Activated T-cell treated with anti-CD3 and anti-CD28 coated beads, Interleukin-2, amount 50 U/mL, for 4 hours (primary cell): ENCODE measurements around the gene TRAM2. TPM values are rescaled to one million over a fixed set of nuclear protein-coding genes. Genes with fewer than 3 reads are reported as not detected.
"Not testable (repeated sequence)": the region's sequence is repeated elsewhere in the genome, so short reads cannot be mapped to it uniquely, and the experiment has no call there.

Experiments used
- ATAC-seq, 2 donors: fragments of 200-7000 bp; cut with Tn5 transposase; one replicate each; pipeline ENCODE4 v1.10.0; 2021
- DNase-seq: peaks from one replicate; pipeline ENCODE4 v3.0.0-alpha.2; 2020
- H3K27me3 Mint-ChIP-seq: one replicate; pipeline ENCODE4 v1.8.0; 2021; ENCODE audit warnings: low read depth, mixed read lengths
- H3K36me3 Mint-ChIP-seq: one replicate; pipeline ENCODE4 v1.8.0; 2022; ENCODE audit warnings: mixed read lengths; ENCODE audit not compliant: insufficient read depth
- H3K4me1 Mint-ChIP-seq: one replicate; pipeline ENCODE4 v1.8.0; 2021; ENCODE audit warnings: low read depth, mixed read lengths
- H3K4me3 Mint-ChIP-seq: one replicate; pipeline ENCODE4 v1.8.0; 2021; ENCODE audit warnings: mild to moderate bottlenecking, moderate library complexity, mixed read lengths
- H3K9me3 Mint-ChIP-seq: one replicate; pipeline ENCODE4 v1.8.0; 2021; ENCODE audit warnings: mixed read lengths
- total RNA-seq, 3 donors: library from RNA; stranded (reverse); gene quantifications; one replicate each; pipeline ENCODE4 v1.2.1, GENCODE V29; 2021

Gene TRAM2
- total RNA-seq, 3 donors from 2014 or later, result 1.6 to 2.9 (median 2.4) TPM

DNA sequence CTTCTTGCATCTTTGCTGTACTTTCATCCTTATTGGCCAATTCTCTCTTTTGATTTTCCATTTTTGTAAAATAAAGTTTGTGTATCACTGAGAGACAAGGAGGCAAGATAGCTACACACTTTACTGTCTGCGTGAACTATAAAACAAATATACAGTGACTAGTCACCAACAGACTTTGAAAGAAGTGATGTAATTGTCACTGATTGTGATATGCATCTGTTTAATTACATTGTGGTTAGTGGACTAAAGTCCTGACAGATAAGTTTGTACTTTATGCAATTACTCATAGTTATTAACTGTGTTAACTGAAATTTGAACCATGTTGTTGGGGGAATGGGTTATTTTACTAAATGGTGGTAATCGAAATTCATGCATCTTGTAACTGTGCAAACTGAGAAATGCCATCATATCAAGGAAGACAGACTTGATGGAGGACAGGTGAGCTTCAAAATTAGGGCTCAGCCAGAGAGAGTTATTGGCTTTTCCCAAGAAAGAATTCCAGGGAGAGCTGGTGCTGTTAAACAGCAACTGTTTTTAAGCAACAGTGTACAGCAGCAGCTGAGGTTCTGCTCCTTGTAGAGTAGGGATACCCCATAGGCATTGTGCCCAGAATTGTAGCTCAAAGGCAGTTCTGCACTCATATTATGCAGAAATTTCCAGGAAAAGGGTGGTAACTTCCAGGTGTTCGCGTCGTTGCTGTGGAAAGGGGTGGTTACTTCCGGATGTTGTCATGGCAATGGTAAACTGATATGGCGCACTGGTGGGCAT lies 93.8 kb downstream of the TRAM2 start:
- no peak overlapping the region for H3K4me3 Mint-ChIP-seq
- DNase-seq (no peak), ATAC-seq (no peak)
- peaks cover 2% of the 10 kb centered on the region for H3K36me3 Mint-ChIP-seq
- no peaks in the 10 kb centered on the region for H3K27me3 Mint-ChIP-seq
- H3K4me1 Mint-ChIP-seq, result no peaks in the 10 kb centered on the region
- no peaks in the 10 kb centered on the region for H3K9me3 Mint-ChIP-seq

DNA sequence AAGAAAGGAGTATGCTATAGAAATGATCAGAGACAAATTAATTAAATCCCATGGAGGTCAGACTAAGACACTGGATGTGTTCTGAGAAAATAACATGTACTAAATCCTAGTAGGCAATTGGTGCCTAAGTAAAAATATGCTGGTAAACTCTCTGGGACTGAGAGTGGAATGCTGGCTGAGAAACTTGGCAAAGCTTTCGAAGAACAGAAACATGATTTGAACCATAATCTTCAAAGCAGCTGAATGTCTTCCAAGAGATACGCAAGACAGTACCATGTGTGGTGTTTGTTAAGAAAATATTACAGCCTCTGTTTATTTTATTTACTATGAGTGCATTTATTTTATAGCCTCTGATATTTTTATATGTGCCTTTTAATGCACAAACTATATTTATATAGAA lies 101.6 kb downstream of the TRAM2 start:
- no peaks in the 10 kb centered on the region for H3K4me1 Mint-ChIP-seq
- H3K36me3 Mint-ChIP-seq, result peaks cover 1% of the 10 kb centered on the region
- ATAC-seq, result no peak
- no peak overlapping the region for H3K4me3 Mint-ChIP-seq
- H3K27me3 Mint-ChIP-seq, result no peaks in the 10 kb centered on the region
- no peaks in the 10 kb centered on the region for H3K9me3 Mint-ChIP-seq
- DNase-seq, result no peak

DNA sequence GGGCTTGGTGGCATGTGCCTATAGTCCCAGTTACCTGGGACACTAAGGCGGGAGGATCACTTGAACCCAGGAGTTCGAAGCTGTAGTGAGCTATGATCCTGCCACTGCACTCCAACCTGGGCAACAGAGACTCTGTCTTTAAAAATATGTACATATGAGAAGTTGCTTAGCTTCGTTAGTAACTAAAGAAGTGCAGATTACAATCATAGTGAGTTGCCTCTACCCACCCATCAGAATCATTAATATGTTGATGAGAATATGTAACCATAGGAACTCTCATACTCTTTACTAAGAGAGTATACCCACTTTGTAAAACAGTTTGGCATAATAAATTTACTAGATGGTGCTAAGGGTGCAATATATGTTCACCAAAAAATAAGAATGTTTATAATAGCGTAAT lies 102.7 kb downstream of the TRAM2 start:
- no peak overlapping the region for H3K4me3 Mint-ChIP-seq
- no peaks in the 10 kb centered on the region for H3K4me1 Mint-ChIP-seq
- DNase-seq (no peak), ATAC-seq (no peak)
- H3K36me3 Mint-ChIP-seq, result peaks cover 1% of the 10 kb centered on the region
- no peaks in the 10 kb centered on the region for H3K9me3 Mint-ChIP-seq
- H3K27me3 Mint-ChIP-seq, result no peaks in the 10 kb centered on the region

DNA sequence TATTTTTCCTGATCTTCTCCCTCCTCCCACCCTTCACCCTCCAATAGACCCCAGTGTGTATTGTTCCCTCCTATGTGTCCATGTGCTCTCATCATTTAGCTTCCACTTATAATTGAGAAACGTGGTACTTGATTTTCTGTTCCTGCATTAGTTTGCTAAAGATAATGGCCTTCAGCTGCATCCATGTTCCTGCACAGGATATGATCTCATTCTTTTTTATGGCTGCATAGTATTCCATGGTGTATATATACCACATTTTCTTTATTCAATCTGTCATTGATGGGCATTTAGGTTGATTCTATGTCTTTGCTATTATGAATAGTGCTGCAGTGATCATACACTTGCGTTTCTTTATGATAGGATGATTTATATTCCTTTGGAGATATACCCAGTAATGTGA lies 115.7 kb downstream of the TRAM2 start:
- H3K9me3 Mint-ChIP-seq, result not testable (repeated sequence)

DNA sequence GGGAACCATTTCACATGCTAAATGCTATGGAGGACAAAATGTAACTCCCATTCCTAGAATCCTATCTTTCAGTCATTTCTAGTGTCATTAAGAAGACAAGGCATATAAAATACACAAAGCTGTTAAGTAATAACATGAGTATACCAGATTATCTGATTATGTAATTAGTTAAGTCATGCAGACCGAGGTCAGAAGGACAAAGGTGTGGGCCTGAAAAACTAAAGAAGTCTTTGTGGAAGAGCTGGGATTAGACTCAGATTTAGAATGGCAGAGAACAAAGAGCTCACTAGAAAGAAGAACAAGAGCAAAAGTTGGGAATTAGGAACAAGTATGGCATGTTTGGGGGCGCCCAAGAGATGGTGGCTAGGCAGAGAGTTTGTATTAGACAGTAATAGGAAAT lies 119.8 kb downstream of the TRAM2 start:
- ATAC-seq, result no peak
- no peaks in the 10 kb centered on the region for H3K27me3 Mint-ChIP-seq
- peaks cover 4% of the 10 kb centered on the region for H3K9me3 Mint-ChIP-seq
- H3K4me1 Mint-ChIP-seq, result no peaks in the 10 kb centered on the region
- no peak for DNase-seq
- no peak overlapping the region for H3K4me3 Mint-ChIP-seq
- no peaks in the 10 kb centered on the region for H3K36me3 Mint-ChIP-seq

More for the DNA sequence above, 115.7 kb downstream of the TRAM2 start:
- DNase-seq, H3K4me3 Mint-ChIP-seq, ATAC-seq, H3K4me1 Mint-ChIP-seq, H3K36me3 Mint-ChIP-seq, H3K27me3 Mint-ChIP-seq: not testable (repeated sequence)

DNA sequence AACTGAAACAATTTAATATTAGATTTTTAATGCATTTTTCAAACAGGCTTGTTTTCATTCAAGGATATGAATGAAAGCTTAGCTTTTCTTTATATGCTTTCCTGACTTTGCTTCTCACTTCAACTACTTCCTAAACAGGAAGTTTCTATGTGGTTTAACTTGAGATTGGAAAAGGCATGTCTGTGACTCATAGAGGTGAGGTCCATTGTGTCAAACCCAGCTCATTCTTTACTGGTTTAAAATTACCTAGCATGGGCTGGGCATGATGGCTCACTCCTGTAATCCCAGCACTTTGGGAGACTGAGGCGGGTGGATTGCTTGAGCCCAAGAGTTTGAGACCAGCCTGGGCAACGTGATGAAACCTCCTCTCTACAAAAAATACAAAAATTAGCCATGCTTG lies 122.3 kb downstream of the TRAM2 start:
- DNase-seq (no peak), ATAC-seq (no peak)
- Mint-ChIP-seq H3K4me3 (no peak overlapping the region), H3K4me1 (no peaks in the 10 kb centered on the region), H3K9me3 (peaks cover 21% of the 10 kb centered on the region), H3K36me3 (peaks cover 13% of the 10 kb centered on the region), H3K27me3 (no peaks in the 10 kb centered on the region)

Other genes starting within 250 kb of the TRAM2 start
- 1 to 10 TPM; 1.4 to 3.4 (median 2.6) TPM for gene PAQR8, start 214.9 kb downstream of the TRAM2 start, total RNA-seq
- gene EFHC1, start 156.7 kb downstream of the TRAM2 start, total RNA-seq, result 1 to 10 TPM; 1.2 to 1.9 (median 1.8) TPM
- 1 to 10 TPM; 6.6 to 9.7 (median 6.7) TPM for gene TMEM14A, start 94.1 kb upstream of the TRAM2 start, total RNA-seq
- not detected for gene GSTA2, start 186.4 kb upstream of the TRAM2 start, total RNA-seq
- under 1 TPM in 1 of 3 donors, not detected in 2; 0.18 TPM for gene GSTA1, start 226.8 kb upstream of the TRAM2 start, total RNA-seq